HG02943 (cell line): ENCODE results near the gene ITPR2.
"Not testable (repeated sequence)": the region's sequence is repeated elsewhere in the genome, so short reads cannot be mapped to it uniquely, and the experiment has no call there.

ENCODE experiments used
- ATAC-seq: cut with Tn5 transposase; IDR thresholded peaks from one replicate; pipeline ENCODE4 v1.9.1; 2021; ENCODE audit warnings: mild to moderate bottlenecking, low read depth, moderate library complexity; ENCODE audit not compliant: unreplicated experiment

ITPR2 gene

DNA sequence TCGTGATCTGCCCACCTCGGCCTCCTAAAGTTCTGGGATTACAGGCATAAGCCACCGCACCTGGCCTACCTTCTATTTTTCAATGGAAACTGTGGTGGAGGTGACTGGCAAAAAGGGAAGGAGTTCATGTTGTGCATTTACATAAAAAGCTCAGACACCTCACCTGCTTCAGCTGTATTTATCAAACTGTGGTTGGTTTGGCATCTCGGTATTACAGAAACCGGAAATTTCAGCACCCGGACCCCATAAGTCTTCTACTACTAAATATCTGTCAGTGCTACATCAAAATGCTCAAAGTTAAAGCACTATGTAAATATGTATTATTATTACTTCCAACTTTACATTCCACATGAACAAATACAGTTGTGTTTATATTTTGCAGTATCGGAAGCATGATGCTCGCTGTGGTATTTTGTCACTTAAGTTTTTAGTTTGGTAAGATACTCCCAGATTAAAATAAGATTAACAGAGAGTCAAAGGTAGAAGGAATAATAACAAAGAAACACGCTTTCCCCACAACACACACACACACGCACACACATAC is 95.4 kb downstream of the ITPR2 start:
- no peak for ATAC-seq

DNA sequence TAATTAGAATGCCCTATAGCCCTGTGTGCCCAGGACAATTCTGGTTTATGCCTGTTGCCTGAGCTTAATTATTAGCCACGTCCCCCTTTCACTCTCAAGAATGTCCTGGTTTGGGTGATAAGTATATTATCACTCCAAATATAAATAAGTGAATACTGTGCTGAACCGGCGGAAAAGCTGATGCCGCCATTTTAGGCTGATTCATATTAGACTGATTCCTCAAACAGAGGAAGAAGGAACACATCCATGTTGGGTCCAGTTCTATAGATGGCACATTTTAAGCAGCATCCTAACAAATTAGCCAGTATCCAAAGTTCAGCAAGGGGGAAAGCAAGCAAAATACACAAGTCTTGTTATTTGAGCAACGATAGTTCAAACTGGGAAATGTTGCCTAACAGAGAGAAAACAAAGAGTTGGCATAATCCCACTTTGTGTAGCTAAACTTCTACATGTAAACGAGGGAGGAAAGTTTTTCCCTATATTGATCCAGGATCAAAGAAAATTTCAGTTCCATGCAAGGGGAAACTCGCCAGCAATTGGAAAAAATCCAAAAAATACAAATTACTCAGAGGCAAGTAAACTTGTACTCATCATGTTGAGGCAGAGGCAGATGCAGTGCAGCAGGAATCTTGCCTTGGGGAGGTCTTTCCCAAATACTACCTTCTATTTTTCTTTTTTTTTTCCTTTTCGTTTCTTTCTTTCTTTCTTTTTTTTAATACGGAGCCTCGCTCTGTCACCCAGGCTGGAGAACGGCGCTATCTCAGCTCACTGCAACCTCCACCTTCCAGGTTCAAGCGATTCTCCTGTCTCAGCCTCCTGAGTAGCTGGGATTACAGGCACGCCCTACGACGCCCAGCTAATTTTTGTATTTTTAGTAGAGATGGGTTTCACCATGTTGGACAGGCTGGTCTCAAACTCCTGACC is 96.2 kb downstream of the ITPR2 start:
- no peak for ATAC-seq

DNA sequence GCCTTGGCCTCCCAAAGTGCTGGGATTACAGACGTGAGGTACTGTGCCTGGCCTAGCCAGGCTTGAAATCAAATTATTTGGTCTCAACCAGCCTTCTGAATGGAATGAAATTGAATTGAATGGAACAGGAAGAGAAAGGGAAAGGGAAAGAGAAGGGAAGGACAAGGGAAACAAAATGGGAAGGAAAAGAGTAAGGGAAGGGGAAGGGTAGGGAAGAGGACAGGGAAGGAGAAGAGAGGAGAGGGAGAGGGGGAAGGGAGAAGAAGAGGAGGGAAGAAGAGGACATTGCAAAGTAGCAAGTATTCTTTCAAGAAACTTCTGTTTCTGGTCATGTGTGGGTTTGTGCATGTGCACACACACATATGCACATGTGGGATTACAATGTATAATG is 97.8 kb downstream of the ITPR2 start:
- no peak for ATAC-seq

DNA sequence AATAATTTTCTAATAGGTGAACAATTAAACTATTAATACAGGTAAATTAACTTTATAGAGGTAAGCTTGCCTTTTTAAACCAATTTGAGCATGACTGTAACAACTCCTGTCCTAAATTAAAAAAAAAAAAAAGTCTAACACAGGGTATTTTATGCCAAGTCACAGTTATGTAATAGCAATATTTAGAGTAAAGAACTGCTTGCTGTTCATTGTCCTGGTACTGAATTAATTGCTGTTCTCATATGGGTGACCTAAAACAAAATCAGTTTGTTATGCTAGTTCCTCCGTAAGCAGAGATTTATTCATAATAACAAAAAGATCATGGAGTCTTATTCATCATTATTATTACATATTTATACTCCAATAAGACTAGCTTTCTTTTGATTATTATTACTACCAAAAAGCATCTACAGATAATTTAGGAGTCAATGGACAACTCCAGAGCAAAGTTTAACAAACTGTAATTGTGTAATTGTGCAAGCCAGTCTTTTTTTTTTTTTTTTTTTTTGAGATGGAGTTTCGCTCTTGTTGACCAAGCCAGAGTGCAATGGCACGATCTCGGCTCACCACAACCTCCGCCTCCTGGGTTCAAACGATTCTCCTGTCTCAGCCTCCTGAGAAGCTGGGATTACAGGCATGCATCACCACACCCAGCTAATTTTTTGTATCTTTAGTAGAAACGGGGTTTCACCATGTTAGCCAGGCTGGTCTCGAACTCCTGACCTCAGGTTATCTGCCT is 98.3 kb downstream of the ITPR2 start:
- no peak for ATAC-seq

DNA sequence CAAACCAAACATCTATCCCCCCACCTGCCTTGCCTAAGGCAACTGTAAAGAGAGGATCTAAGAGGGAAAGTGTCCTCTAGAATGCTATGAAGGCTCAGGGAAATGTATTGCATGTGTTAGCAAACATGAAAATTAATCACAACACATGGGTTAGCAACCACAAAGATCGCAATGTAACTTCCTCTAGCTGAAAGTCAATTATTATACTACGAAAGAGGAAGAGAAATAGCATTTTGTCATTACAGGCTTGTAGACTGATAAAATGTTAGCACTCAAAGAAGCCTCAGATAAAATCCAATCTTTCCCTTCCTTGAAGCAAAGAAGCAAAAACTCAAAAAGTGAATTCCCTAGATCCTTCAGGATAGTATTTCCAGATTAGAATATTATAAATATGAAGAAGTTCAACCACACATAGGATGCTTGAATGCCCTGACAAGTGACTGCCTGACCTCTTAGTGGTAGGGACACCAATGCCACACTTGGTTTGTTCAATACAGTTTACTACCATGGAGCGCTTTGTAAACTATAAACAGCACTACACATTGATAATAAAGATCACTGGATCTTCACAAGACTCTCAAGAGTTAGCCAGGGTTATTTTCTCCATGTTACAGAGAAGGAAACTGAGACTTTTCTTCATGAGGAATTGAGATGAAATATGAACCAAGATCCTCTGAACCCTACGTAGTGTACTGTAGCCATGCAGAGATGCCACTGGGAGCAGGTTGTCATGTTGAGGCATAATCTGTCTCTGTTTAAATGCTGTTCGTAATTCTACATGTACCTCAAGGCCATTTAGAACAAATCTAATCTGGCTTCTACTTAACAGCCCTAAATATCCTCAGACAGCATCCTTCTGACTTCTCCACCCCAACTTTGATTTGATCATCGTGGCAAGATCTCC is 100.7 kb downstream of the ITPR2 start:
- ATAC-seq, result peak; percentile 66

DNA sequence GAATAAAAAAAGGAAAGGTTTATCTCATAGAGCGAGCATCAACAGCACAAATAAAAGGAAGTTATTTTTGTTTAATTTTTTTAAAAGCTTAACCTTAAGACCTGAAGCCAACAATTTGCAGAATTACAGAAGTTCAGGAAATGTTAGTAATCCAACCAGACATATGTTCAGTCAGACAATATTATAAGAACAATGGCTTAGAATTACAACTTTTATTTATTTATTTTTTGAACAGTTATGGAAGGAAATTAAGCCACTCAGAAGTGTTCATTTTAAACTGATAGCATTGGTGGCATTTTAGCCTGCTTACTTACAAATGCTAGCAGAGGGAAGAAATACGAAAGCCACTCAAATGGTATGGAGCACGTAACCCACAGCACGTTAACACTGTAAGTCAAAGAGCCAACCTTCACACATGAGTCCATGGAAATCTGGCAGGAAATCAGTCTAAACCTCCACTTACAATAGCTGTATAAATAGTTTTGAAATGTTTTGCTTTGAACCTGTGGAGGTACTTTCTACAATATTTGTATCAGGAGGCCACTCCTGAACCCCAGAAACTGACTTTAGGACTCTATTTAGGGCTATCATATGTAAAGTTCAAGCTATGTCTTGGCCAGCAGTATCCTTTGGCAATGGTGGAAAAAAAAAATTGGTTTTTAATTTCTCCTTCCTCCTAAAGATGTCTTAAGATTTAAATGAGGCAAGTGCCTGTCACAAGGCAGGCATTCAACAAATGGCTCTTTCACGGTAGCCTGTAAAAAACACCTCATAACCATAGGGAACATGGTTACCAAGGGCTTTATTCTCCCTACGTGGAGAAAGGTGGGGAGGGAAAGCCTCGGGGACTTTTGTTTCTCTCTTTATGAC is 102.3 kb downstream of the ITPR2 start:
- ATAC-seq, result no peak

DNA sequence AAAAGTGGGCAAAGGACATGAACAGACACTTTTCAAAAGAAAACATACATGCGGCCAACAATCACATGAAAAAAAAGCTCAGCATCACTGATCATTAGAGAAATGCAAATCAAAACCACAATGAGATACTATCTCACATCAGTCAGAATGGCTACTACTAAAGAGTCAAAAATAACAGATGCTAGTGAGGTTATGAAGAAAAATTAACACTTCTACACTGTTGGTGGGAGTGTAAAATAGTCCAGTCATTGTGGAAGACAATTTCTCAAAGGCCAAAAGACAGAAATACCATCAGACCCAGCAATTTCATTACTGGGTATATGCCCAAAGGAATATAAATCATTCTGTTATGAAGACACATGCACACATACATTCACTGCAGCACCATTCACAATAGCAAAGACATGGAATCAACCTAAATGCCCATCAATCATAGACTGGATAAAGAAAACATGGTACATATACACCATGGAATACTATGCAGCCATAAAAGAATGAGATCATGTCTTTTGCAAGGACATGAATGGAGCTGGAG is 103.8 kb downstream of the ITPR2 start:
- not testable (repeated sequence) for ATAC-seq

DNA sequence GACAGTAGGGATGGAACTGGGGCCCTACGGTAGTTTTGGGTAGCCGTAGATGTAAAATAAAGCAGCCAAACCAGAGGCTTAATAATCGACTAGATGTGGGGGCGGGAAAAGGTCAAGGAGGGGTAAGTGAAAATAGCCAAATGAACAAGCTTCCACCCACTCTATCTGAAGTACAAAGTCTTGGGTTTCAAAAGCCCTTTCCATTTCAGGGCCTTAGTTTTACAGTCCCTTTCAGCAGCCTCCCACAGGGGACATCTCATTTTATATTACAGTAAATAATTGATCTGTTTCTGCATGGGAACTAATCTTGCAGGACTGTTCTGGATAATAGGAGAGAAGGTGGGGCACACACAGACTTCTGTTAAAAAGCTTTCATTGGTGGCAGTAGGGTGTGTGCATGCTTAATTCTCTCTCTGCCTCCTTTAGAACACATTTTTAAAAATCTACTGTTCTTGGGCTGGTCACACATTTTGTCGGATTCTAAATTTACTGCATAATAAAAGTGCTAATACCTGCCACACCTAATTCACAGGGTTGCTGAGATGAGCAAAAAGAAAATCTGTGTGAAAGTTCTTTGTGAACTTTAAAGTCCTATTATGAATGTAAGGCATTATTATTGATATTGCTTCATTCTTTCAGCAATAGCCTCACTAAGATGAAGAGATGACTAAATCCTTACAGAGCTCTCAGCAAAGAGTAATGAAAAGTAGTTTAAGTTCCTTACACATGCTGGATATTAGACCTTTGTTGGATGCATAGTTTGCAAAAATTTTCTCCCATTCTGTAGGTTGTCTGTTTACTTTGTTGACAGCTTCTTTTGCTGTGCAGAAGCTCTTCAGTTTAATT is 104.6 kb downstream of the ITPR2 start:
- ATAC-seq, result peak; percentile 50

DNA sequence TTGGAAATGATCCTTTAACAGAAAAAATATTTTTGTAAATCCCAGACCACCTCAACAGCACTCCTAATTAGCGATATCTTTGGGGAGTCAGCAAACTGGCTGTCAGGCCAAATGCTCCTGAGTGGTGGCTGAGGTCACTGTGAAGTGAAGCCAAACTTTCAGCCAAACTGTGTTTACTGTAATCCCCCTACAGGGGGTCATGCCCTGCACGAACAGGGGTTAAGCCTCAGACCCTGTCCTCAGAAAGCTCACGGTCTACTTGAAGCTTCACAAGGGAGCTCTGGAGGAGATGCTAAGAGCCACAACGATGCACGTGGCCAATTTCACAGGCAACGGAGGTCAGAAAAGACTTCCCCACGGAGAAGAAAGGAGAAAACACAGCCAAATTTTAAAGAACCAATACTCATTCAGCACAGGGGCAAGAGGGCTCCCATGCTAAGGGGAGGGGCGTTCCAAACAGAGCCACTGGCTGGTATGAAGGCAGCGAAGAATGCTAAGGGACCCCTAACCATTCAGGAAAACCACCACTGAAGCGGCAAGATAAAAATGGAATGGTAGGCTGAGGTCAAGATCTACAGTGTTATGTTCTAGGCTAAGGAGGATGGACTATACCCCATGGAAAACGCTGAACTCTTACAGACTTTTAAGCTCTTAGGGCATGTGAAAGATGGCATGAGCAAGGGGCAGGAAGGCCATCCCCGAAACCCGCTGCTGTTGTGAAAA is 105.4 kb downstream of the ITPR2 start:
- no peak for ATAC-seq

DNA sequence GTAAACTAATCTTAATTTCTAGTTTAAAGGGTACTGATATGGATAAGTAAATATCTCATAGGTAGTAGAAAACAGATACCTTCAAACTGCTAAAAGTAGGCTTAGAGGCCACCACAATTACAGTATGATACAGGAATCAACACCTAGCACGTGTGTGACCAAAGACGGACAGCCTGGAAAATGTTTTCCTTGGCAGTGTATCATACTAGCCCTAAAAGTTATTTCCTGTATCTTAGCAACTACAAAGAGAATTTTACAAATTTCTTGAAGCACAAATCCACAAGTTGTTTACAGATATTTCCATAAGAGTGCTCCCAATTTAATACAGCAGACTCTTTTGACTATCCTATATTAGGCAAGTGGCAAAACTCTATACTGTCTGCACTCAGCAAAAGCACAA is 106.0 kb downstream of the ITPR2 start:
- no peak for ATAC-seq

DNA sequence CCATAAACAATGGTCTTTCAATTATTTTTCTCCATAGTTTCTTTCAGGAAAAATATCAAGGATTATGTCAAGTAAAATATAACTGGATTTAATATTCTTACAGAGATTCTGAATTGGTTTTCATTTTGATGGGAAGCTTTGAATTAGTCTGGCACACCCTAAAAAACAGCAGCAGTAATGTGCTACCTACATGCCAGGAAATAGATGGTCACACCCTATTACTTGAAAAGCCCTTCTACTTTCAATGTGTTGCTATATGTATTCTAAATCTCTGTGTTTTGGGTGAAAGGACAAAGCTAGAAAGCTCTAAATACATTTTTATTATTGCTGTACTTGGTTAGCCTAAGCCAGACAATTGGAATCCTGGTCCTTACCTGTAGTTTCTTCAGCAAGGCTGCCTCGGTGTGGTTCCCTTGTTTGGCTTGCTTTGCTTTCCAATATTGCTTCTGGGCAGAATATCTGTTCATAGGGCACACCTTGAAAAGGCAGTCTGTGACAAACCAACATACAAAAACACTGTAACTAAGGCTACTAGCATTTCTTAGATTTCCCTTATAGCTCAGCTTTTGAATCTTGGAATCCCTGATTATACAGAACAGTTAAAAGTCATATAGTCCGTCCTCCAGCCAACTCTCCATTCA is 107.6 kb downstream of the ITPR2 start:
- ATAC-seq, result no peak

DNA sequence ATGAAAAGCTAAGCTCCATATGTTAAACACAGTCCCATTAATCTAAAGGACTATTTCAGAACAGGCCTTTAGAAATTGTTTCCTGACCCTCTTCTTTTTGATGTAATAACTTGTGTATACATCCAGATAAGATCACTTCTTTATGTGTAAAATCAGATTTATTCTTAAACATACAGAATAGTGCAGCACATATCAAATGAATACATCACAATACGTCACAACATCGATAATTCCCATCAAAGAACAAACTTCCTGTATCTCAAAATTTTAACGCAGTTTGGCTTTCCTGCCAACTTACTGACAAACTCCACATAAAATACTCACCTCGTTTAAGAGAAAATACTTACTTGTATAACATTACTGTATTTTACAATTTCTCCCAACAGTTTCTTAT is 108.7 kb downstream of the ITPR2 start:
- ATAC-seq, result no peak

DNA sequence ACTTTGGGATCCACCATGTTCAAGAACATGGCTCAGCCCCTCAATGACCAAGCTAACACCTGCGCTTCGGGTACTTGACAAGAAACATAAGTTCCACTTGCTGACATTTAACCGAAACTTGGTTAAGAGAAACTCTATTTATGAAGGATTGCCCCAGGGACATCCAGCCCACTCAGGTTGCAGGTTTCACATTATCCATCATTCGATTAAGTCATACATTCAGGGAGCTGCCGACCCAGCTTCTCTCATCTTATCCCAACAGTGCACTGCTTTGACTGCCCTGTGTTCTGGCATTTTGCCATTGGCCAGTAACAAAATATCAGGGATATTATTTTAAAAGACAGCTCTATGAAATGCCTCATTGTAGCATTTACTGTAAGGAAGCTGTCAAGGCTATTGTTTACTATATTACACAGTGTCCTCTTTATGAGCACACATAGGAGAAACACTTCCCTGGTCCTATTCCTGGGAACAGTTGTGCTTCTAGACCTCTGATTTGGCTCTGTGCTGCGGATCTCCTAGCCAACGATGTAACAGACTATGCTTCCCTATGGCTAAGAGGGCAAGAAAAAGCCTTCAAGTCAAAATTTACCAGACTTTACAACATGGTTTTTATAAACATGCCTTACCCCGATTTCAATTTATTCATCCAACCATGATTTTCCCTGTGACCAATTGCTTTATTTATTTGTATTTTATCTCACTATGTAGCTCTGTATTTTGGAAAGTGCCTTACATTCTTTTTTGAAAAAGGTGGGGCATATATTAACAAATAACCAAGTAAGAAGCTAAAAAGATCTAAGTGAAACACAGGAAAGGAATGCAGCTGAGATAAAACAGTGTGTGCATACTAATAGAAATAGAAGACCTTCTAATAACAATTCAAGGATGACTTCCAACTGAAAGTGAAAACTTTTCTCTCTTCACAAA is 109.3 kb downstream of the ITPR2 start:
- ATAC-seq, result no peak

DNA sequence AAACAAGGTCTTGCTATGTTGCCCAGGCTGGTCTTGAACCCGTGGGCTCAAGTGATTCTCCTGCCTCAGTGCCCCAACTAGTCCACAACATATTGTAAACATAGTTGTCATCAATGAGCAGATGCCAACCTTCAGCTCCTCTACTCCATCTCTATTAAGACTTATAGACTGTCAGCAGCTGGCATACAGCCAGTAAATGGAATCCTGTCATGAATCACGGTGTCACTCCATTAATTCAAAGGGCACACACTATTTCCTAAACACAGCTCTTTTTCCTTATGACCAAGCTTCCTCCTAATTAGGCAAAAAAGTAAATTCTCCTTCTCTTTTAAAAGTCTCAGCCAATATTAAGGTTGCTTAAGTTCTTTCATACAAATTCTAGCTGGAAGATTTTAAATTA is 111.2 kb downstream of the ITPR2 start:
- no peak for ATAC-seq

DNA sequence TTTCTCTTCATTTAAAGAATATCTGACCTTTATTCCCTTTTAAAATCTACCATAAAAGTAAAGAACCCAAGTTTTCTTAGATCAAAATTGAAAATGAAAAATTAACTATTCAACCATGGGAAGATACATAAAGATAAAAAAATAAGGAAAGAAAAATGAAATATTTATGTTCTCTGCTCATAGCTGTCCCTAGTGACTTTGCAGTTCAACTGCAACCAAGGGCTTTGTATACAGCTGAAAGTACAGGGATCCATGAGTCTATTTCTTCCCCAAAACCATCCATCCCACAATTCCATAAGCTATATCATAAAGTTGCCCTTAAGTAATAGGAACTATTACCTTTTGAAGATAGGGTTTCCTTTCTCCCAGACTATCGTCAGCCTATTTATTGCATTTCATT is 113.1 kb downstream of the ITPR2 start:
- ATAC-seq, result no peak

DNA sequence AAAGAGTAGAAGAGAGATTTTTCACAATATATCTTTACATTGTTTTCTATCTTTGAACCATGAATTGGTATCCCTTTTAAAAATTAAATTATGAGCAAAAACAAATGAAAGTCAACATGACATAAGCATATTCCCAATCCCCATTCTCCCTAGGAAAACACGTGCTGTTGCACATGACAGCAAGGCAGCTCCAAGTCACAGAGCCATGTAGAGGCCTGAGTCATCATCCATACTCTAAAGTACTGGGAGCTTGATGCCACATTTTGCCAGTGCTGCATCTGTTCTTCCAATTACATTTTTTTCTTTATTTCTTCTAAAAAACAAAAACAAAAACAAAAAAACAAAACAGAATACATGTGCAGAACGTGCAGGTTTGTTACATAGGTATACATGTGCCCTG is 115.2 kb downstream of the ITPR2 start:
- ATAC-seq, result no peak
